Neural cell (in vitro differentiated cells): Measurements from ENCODE around the gene PRKCA. TPM values are rescaled to one million over a fixed set of nuclear protein-coding genes. Genes with fewer than 3 reads are reported as not detected.

ENCODE experiments used
- H2AFZ ChIP-seq: fragments of 200-600, 300-800 bp; sonication (generic), shearing (Covaris generic); 2 replicates; pipeline ENCODE4 v1.6.0; 2014; ENCODE audit warnings: low read depth, mild to moderate bottlenecking, antibody characterized with exemption, low read length, moderate library complexity
- H3F3A ChIP-seq: fragments of 200-600 bp; shearing (Covaris generic); 2 replicates; pipeline ENCODE4 v1.6.1; 2016; ENCODE audit warnings: mild to moderate bottlenecking, moderate library complexity, mixed read lengths, antibody characterized with exemption, low read length; ENCODE audit not compliant: insufficient read depth, poor library complexity, severe bottlenecking
- H3K27ac ChIP-seq: fragments of 200-600, 300-800 bp; sonication (generic), shearing (Covaris generic); 2 replicates; pipeline ENCODE4 v1.5.1; 2014; ENCODE audit warnings: mild to moderate bottlenecking, low read length, moderate library complexity
- H3K27me3 ChIP-seq: fragments of 300-800, 200-600 bp; sonication (generic), shearing (Covaris generic); 2 replicates; pipeline ENCODE4 v1.6.0; 2014; ENCODE audit warnings: mild to moderate bottlenecking, low read depth, low read length, moderate library complexity; ENCODE audit not compliant: insufficient read depth
- H3K36me3 ChIP-seq: fragments of 300-800, 200-600 bp; sonication (generic), shearing (Covaris generic); 2 replicates; pipeline ENCODE4 v1.5.1; 2014; ENCODE audit warnings: mild to moderate bottlenecking, antibody characterized with exemption, low read length, moderate library complexity; ENCODE audit not compliant: insufficient read depth
- H3K4me2 ChIP-seq: fragments of 300-800, 200-600 bp; sonication (generic), shearing (Covaris generic); 2 replicates; pipeline ENCODE4 v1.6.0; 2014; ENCODE audit warnings: mild to moderate bottlenecking, low read length
- H3K4me3 ChIP-seq: fragments of 300-800, 200-600 bp; sonication (generic), shearing (Covaris generic); 2 replicates; pipeline ENCODE4 v1.5.1; 2014; ENCODE audit warnings: mild to moderate bottlenecking, low read length, moderate library complexity
- H3K79me2 ChIP-seq: fragments of 200-600 bp; shearing (Covaris generic); replicated peaks from 2 replicates; pipeline ENCODE4 v1.6.0; 2014; ENCODE audit warnings: mild to moderate bottlenecking, low read length, moderate library complexity; ENCODE audit not compliant: insufficient read depth
- H3K9ac ChIP-seq: fragments of 300-800, 200-600 bp; sonication (generic), shearing (Covaris generic); 2 replicates; pipeline ENCODE4 v1.6.1; 2016; ENCODE audit warnings: mild to moderate bottlenecking, low read length, mixed read lengths
- H3K9me2 ChIP-seq: fragments of 200-600 bp; shearing (Covaris generic); 2 replicates; pipeline ENCODE4 v1.6.1; 2016; ENCODE audit warnings: mild to moderate bottlenecking, low read length, mixed read lengths; ENCODE audit not compliant: insufficient read depth
- H3K9me3 ChIP-seq: fragments of 200-600, 300-800 bp; sonication (generic), shearing (Covaris generic); 2 replicates; pipeline ENCODE4 v1.6.1; 2016; ENCODE audit warnings: mild to moderate bottlenecking, mixed run types, low read length, moderate library complexity, mixed read lengths
- H4K20me1 ChIP-seq: fragments of 200-600 bp; shearing (Covaris generic); 2 replicates; pipeline ENCODE4 v1.6.1; 2016; ENCODE audit warnings: mild to moderate bottlenecking, mixed run types; ENCODE audit not compliant: insufficient read depth
- EP300 ChIP-seq: fragments of 450-650 bp; conservative IDR thresholded peaks from 2 replicates; pipeline ENCODE4 v1.6.1; 2014; ENCODE audit warnings: antibody characterized with exemption, mild to moderate bottlenecking, moderate library complexity; ENCODE audit not compliant: poor library complexity, severe bottlenecking
- EZH2 ChIP-seq: fragments of 200-600, 300-800 bp; shearing (Covaris generic), sonication (generic); IDR thresholded peaks from 2 replicates; pipeline ENCODE4 v1.6.1; 2014; ENCODE audit warnings: antibody characterized with exemption, low read length, borderline replicate concordance, mild to moderate bottlenecking; ENCODE audit not compliant: insufficient read depth, poor library complexity, severe bottlenecking
- MXI1 ChIP-seq: fragments of 450-650 bp; conservative IDR thresholded peaks from 2 replicates; pipeline ENCODE4 v1.6.1; 2014; ENCODE audit warnings: antibody characterized with exemption, mild to moderate bottlenecking; ENCODE audit not compliant: poor library complexity, severe bottlenecking
- POLR2AphosphoS5 ChIP-seq: IDR thresholded peaks from 2 replicates; pipeline ENCODE4 v1.6.1; 2012
- RAD21 ChIP-seq: fragments of 450-650 bp; conservative IDR thresholded peaks from 2 replicates; pipeline ENCODE4 v1.6.1; 2014; ENCODE audit warnings: antibody characterized with exemption, mild to moderate bottlenecking, moderate library complexity
- SMC3 ChIP-seq: fragments of 450-650 bp; conservative IDR thresholded peaks from 2 replicates; pipeline ENCODE4 v1.6.1; 2014; ENCODE audit warnings: antibody characterized with exemption, mild to moderate bottlenecking, moderate library complexity; ENCODE audit not compliant: poor library complexity
- TAF1 ChIP-seq: IDR thresholded peaks from 2 replicates; pipeline ENCODE4 v1.6.1; 2012; ENCODE audit warnings: low read depth
- polyA plus RNA-seq: library from polyadenylated mRNA; depleted of rRNA; stranded (reverse); fragments of >200 nt; gene quantifications from 2 replicates; pipeline ENCODE4 v1.2.3, GENCODE V29; 2014
- TF ChIP-seq, protein P1 (sequence below): IDR thresholded peaks from 2 replicates; pipeline ENCODE4 v1.6.1; 2012; ENCODE audit warnings: borderline replicate concordance
- TF ChIP-seq, protein P2 (sequence below): fragments of 450-650 bp; IDR thresholded peaks from 2 replicates; pipeline ENCODE4 v1.5.1; 2014; ENCODE audit warnings: antibody characterized with exemption, mild to moderate bottlenecking, moderate library complexity; ENCODE audit not compliant: poor library complexity, severe bottlenecking

The PRKCA gene
- polyA plus RNA-seq, 1 donor from 2014 or later = 5.9 TPM

DNA sequence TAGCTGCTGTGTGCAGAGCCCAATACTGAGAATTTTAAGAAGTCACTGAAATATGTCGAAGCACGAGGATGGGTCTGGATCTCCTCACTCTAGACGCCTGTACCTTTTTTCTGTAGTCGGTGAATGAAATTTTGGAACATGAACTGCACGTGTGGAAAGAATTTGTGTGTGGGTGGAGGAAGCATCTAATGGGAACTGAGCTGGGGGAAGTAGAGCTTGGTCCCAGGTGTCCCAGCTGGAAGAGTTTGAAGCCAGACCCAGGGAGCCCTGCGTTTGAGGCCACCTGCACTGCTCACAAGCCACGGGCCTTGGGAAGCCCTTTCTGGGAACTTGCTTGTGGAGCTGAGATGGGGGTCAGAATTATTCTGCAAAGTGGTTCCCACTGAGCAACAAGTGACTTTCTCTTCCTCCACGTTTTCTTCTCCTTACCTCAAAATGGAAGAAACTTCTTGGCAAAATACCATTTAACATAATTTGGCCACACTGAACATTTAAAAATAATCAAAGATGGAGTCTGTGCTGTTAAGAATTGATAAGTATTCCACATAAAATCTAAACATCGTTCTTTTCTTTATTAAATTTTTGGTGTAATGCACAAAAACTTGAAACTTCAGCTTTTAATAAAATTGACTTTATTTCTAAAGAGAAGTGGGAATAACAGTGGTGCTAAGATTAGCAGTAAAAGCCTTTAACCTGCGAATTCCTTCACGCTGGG lies 163.8 kb downstream of the PRKCA start:
- Histone ChIP-seq H3K27me3 (no peaks in the 10 kb centered on the region), H3K9me3 (no peaks in the 10 kb centered on the region), H3K9ac (no peak overlapping the region), H3K4me3 (no peak overlapping the region), H3K27ac (no peak overlapping the region), H4K20me1 (no peaks in the 10 kb centered on the region), H3K4me2 (no peak overlapping the region), H3F3A (no peaks in the 10 kb centered on the region), H3K9me2 (no peaks in the 10 kb centered on the region), H2AFZ (no peak overlapping the region), H3K36me3 (no peaks in the 10 kb centered on the region), H3K79me2 (no peaks in the 10 kb centered on the region)
- TF ChIP-seq SMC3 (no peak), EP300 (no peak), MXI1 (no peak), RAD21 (no peak), EZH2 (no peak), TAF1 (no peak), POLR2AphosphoS5 (no peak)
- TF ChIP-seq, protein P1, sequence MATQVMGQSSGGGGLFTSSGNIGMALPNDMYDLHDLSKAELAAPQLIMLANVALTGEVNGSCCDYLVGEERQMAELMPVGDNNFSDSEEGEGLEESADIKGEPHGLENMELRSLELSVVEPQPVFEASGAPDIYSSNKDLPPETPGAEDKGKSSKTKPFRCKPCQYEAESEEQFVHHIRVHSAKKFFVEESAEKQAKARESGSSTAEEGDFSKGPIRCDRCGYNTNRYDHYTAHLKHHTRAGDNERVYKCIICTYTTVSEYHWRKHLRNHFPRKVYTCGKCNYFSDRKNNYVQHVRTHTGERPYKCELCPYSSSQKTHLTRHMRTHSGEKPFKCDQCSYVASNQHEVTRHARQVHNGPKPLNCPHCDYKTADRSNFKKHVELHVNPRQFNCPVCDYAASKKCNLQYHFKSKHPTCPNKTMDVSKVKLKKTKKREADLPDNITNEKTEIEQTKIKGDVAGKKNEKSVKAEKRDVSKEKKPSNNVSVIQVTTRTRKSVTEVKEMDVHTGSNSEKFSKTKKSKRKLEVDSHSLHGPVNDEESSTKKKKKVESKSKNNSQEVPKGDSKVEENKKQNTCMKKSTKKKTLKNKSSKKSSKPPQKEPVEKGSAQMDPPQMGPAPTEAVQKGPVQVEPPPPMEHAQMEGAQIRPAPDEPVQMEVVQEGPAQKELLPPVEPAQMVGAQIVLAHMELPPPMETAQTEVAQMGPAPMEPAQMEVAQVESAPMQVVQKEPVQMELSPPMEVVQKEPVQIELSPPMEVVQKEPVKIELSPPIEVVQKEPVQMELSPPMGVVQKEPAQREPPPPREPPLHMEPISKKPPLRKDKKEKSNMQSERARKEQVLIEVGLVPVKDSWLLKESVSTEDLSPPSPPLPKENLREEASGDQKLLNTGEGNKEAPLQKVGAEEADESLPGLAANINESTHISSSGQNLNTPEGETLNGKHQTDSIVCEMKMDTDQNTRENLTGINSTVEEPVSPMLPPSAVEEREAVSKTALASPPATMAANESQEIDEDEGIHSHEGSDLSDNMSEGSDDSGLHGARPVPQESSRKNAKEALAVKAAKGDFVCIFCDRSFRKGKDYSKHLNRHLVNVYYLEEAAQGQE = no peak
- TF ChIP-seq, protein P2, sequence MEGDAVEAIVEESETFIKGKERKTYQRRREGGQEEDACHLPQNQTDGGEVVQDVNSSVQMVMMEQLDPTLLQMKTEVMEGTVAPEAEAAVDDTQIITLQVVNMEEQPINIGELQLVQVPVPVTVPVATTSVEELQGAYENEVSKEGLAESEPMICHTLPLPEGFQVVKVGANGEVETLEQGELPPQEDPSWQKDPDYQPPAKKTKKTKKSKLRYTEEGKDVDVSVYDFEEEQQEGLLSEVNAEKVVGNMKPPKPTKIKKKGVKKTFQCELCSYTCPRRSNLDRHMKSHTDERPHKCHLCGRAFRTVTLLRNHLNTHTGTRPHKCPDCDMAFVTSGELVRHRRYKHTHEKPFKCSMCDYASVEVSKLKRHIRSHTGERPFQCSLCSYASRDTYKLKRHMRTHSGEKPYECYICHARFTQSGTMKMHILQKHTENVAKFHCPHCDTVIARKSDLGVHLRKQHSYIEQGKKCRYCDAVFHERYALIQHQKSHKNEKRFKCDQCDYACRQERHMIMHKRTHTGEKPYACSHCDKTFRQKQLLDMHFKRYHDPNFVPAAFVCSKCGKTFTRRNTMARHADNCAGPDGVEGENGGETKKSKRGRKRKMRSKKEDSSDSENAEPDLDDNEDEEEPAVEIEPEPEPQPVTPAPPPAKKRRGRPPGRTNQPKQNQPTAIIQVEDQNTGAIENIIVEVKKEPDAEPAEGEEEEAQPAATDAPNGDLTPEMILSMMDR = no peak

DNA sequence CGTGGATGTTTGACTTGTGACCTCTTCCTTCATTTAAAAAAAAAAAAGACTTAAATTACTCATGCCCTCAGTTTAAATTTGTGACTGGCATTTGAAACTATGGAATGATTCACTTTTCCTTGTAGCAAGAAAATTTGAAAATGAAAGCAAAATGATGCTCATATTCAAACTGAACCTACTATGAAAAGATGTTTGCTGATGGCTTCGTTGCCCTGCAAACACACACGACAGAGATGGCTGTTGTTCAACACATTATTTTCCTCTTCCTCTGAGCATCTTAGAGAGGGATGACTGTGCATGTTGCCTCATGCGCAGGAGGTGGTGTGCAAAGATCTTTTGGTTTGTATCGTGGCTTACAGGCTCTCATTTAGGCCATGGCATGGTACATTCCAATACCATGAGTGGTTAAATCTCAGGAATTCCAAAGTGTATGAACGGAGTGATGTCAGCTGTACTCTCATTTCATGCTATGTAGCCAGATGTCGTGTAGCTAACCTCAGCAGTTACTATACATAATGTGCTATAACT lies 164.5 kb downstream of the PRKCA start:
- Histone ChIP-seq H3K9ac (no peak overlapping the region), H4K20me1 (no peaks in the 10 kb centered on the region), H3K36me3 (no peaks in the 10 kb centered on the region), H2AFZ (no peak overlapping the region), H3K79me2 (no peaks in the 10 kb centered on the region), H3F3A (no peaks in the 10 kb centered on the region), H3K27ac (no peak overlapping the region), H3K9me2 (no peaks in the 10 kb centered on the region), H3K4me3 (no peak overlapping the region), H3K27me3 (no peaks in the 10 kb centered on the region), H3K4me2 (no peak overlapping the region), H3K9me3 (no peaks in the 10 kb centered on the region)
- no peak for TF ChIP-seq EP300
- no peak for TF ChIP-seq TAF1
- TF ChIP-seq, protein P1 = no peak
- TF ChIP-seq RAD21 = no peak
- TF ChIP-seq, protein P2 = no peak
- no peak for TF ChIP-seq MXI1
- no peak for TF ChIP-seq SMC3
- TF ChIP-seq POLR2AphosphoS5 = no peak
- no peak for TF ChIP-seq EZH2
